ENCODE results near the gene GPA33. TPM values are rescaled to one million over a fixed set of nuclear protein-coding genes. Genes with fewer than 3 reads are reported as not detected.
A peak's percentile ranks its signal among the peaks of the same experiment; 100 is the strongest.

The GPA33 gene
- total and polyA plus RNA-seq, 12 donors: 0.15 to 5.8 (median 1.1) TPM; not detected in 1

GRCh38 chr1:167068761-167069160 lies 21.4 kb downstream of the GPA33 start:
- intact Hi-C loops (cut with DNase I): loop anchor here in 8 of 10 donors (5.0 to 10.0 kb wide), 8 partner anchors 54 to 469 kb away; partner anchors contain the start of gene POU2F1 (in 3 of the 8)
- DNase-seq: no peak
- no peak overlapping the region for H3K4me3 ChIP-seq
- H3K9me3 ChIP-seq: no peaks in the 10 kb centered on the region
- peaks cover 0 to 12% (median 6%) of the 10 kb centered on the region in 9 donors for H3K4me1 ChIP-seq
- no peaks in the 10 kb centered on the region for H3K36me3 ChIP-seq
- 93 to 96% methylated on average over 13 of the region's 13 CpGs for WGBS, 2 donors
- no peaks in the 10 kb centered on the region for H3K27me3 ChIP-seq
- no peak for TF ChIP-seq CTCF (IDR thresholded peaks at IDR 0.05)
- ATAC-seq: no peak
- H3K27ac ChIP-seq: no peak overlapping the region

GRCh38 chr1:167067904-167068303 lies 22.3 kb downstream of the GPA33 start:
- peaks cover 0 to 1% (median 0%) of the 10 kb centered on the region in 7 donors for H3K27me3 ChIP-seq
- no peaks in the 10 kb centered on the region for H3K9me3 ChIP-seq
- no peaks in the 10 kb centered on the region for H3K36me3 ChIP-seq
- intact Hi-C loops (cut with DNase I): loop anchor here (2.0 to 10.0 kb wide), 13 partner anchors 54 to 469 kb away; partner anchors contain the start of gene POU2F1 (in 5 of the 10)
- ATAC-seq (no peak), DNase-seq (no peak)
- TF ChIP-seq CTCF (IDR thresholded peaks at IDR 0.05): no peak
- H3K27ac ChIP-seq: no peak overlapping the region
- H3K4me3 ChIP-seq: no peak overlapping the region
- 81 to 88% methylated on average over 3 of the region's 3 CpGs for WGBS, 2 donors
- H3K4me1 ChIP-seq: peaks cover 0 to 12% (median 6%) of the 10 kb centered on the region in 9 donors

- H3K4me1 ChIP-seq: peaks cover 0 to 12% (median 6%) of the 10 kb centered on the region in 9 donors
- H3K4me3 ChIP-seq: peak overlapping the region in 7 of 10 donors; percentile 2 to 36 (median 24)
- H3K9me3 ChIP-seq: no peaks in the 10 kb centered on the region
- ATAC-seq: peak; percentile 85 to 94 (median 88)
- intact Hi-C loops (cut with DNase I): loop anchor here (1.0 to 10.0 kb wide), 14 partner anchors 56 to 471 kb away; partner anchors contain the start of gene POU2F1 (in 5 of the 10)
- peak; percentile 87 to 98 (median 97) for TF ChIP-seq CTCF (IDR thresholded peaks at IDR 0.05)
- peak; percentile 66 to 82 for DNase-seq
- 7% methylated on average over 31 of the region's 31 CpGs for WGBS, 2 donors
- peaks cover 0 to 3% (median 0%) of the 10 kb centered on the region in 7 donors for H3K27me3 ChIP-seq
- H3K36me3 ChIP-seq: no peaks in the 10 kb centered on the region
- no peak overlapping the region for H3K27ac ChIP-seq
Observed at GRCh38 chr1:167066333-167067122, 23.6 kb downstream of the GPA33 start.

GRCh38 chr1:167065471-167065870 lies 24.7 kb downstream of the GPA33 start:
- intact Hi-C loops (cut with DNase I): loop anchor here in 9 of 10 donors (2.0 to 10.0 kb wide), 9 partner anchors 57 to 472 kb away; partner anchors contain the start of gene POU2F1 (in 3 of the 9)
- Histone ChIP-seq H3K4me3 (no peak overlapping the region), H3K27ac (no peak overlapping the region), H3K27me3 (peaks cover 0 to 7% (median 0%) of the 10 kb centered on the region in 7 donors), H3K9me3 (no peaks in the 10 kb centered on the region), H3K36me3 (no peaks in the 10 kb centered on the region), H3K4me1 (peaks cover 0 to 8% (median 6%) of the 10 kb centered on the region in 9 donors)
- no peak for TF ChIP-seq CTCF (IDR thresholded peaks at IDR 0.05)
- no peak for ATAC-seq
- DNase-seq: no peak
- WGBS, 2 donors: 88% methylated on average over 8 of the region's 8 CpGs

All from heart right ventricle (tissue), 16 donors.